ENCODE results near the gene AKAP9.

Gene AKAP9

DNA sequence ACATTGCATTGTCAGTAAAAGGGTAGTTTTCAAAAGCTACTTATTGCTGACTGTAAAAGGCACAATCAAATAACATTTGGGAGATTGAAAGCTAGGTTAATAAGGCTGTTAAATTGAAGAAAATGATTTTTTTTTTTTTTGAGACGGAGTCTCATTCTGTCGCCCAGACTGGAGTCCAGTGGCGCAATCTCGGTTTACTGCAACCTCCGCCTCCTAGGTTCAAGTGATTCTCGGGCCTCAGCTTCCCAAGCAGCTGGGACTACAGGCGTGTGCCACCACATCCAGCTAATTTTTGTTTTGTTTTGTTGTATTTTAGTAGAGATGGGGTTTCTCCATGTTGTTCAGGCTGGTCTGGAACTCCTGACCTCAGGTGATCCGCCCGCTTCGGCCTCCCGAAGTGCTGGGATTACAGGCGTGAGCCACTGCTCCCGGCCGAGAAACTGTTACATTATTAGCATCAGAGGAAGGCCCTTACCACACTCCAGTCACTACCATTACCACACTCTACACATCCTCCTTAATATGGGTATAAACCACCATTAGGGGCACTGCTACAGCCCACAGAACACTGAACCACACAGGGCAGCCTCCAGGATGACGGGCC, 192.6 kb downstream of the AKAP9 start:
- H3K27me3 ChIP-seq (ENCODE audit: insufficient read depth, low read depth, severe bottlenecking): no peaks in the 10 kb centered on the region
- TF ChIP-seq, protein P1, sequence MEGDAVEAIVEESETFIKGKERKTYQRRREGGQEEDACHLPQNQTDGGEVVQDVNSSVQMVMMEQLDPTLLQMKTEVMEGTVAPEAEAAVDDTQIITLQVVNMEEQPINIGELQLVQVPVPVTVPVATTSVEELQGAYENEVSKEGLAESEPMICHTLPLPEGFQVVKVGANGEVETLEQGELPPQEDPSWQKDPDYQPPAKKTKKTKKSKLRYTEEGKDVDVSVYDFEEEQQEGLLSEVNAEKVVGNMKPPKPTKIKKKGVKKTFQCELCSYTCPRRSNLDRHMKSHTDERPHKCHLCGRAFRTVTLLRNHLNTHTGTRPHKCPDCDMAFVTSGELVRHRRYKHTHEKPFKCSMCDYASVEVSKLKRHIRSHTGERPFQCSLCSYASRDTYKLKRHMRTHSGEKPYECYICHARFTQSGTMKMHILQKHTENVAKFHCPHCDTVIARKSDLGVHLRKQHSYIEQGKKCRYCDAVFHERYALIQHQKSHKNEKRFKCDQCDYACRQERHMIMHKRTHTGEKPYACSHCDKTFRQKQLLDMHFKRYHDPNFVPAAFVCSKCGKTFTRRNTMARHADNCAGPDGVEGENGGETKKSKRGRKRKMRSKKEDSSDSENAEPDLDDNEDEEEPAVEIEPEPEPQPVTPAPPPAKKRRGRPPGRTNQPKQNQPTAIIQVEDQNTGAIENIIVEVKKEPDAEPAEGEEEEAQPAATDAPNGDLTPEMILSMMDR (IDR thresholded peaks at IDR 0.05; ENCODE audit: low read depth, low read length): no peak
- peak overlapping the region; percentile 96 for H3K4me3 ChIP-seq (ENCODE audit: low read depth, low read length)
- peak overlapping the region; percentile 97 for H3K27ac ChIP-seq
- H3K36me3 ChIP-seq: peaks cover 33% of the 10 kb centered on the region
- DNase-seq: no peak
- no peaks in the 10 kb centered on the region for H3K9me3 ChIP-seq (ENCODE audit: severe bottlenecking)

DNA sequence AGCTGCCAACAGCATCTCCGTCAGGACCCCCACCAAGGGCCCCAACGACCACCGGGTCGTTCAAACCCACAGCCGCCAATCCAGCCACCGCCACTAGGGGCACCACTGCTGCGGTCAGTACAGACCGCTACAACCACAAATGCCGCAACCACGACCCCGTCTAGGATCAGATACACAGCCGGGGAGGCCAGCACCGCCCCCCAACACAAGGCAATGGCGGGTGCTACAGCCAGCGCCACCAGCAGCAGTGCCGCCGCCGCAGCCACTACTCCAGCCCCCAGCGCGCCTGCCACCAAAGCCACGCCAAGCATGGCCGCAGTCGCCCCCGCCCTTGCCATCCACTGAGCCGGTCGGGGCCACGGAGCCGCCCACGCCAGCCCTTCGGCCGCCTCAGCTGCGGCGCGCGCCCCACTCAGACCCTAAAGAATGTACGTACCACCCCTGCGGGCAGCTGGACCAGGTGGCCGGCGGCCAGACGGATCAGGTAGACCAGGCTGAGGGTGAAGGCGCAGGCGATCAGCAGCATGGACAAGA, 193.1 kb downstream of the AKAP9 start:
- Histone ChIP-seq H3K9me3 (ENCODE audit: severe bottlenecking) (no peaks in the 10 kb centered on the region), H3K36me3 (peaks cover 27% of the 10 kb centered on the region), H3K27me3 (ENCODE audit: insufficient read depth, low read depth, severe bottlenecking) (no peaks in the 10 kb centered on the region), H3K27ac (peak overlapping the region; percentile 97), H3K4me3 (ENCODE audit: low read depth, low read length) (peak overlapping the region; percentile 96)
- TF ChIP-seq, protein P1 (IDR thresholded peaks at IDR 0.05; ENCODE audit: low read depth, low read length): peak; percentile 91
- peak; percentile 88 for DNase-seq

DNA sequence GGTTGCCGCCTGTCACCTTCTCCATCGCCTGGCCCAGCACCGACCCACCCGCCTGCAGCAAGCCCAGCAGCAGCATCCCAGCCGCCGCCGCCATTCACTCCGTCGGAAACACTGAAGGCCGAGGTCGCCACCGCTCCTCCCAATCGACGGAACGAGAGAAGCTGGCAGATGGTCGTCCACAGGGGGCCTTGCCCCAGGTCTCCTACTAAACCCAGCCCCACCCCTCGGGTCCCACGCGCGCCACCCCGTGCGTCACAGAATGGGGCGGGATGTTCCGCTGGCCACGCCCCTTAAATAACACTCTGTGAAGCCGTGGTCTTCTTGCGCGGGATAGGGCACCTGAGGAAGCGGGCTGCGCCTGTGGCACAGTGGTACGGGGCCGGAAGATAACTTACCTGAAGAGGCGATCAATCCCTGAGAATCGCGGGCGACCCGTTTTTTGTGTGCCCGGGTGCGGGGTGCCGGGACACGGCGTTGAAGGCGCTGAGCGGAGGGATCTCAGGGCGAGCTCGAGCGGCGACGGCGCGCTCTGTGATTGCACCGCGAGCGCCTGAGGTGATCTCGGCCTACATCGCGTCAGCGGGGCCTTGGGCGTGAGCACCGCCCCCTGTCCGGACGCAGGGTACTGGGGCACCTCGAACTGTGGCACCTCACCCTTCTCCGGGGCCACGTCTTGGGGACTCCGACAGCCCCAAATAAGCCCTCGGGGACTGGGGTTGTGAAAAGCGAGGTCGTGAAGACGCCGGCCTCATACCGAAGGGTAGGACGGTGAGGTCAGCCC, 193.8 kb downstream of the AKAP9 start, which contains the start of gene CYP51A1:
CYP51A1 (minus strand) TSS at position 207 of the 781 bp plus-strand sequence; CDS start at position 94, 113 bp downstream.
- DNase-seq: peak; percentile 97
- H3K27me3 ChIP-seq (ENCODE audit: insufficient read depth, low read depth, severe bottlenecking): no peaks in the 10 kb centered on the region
- H3K36me3 ChIP-seq: peaks cover 20% of the 10 kb centered on the region
- peak within 1 kb of the TSS; percentile 97 for H3K27ac ChIP-seq
- peak within 1 kb of the TSS; percentile 96 for H3K4me3 ChIP-seq (ENCODE audit: low read depth, low read length)
- H3K9me3 ChIP-seq (ENCODE audit: severe bottlenecking): peaks cover under 1% of the 10 kb centered on the region
- TF ChIP-seq, protein P1 (IDR thresholded peaks at IDR 0.05; ENCODE audit: low read depth, low read length): no peak

DNA sequence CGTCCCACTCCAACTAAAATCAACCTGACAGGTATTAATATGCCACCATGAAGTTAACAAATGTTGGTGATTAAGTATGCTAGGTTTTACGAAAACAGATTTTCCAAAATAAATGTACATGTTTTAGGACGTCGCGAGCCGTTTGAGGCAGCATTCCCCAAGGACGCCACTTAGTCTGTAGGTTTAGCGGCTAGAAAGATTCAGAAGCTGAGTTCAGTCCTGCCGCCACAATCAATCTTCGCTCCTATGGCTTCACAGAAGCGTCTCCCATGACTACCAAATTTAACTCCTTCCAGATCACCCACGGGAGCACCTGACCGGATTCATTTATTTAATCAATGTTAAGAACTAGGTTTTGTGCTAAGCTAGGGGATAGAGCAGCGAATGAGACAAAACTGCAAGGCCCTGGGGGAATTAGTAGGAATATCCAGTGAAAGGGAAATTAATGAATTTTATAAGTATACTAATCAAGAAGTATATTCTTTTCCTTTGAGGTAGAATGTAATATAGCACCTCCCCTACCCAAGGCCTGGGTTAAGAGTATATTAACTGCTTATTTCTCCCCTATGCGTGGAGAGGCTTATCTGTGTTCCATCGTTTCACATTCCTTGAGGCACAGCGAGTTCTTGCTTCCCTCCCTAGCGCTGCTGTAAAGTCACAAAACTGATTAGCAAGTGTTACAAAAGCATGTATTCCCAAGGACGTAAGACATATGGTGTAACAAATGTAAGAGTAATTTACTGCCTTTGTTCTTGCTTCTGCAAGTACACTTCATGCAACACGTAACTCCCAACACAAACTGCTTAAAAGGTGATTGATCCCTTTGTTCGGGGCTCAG, 194.6 kb downstream of the AKAP9 start:
- peak; percentile 39 for DNase-seq
- peak overlapping the region; percentile 97 for H3K27ac ChIP-seq
- H3K4me3 ChIP-seq (ENCODE audit: low read depth, low read length): peak overlapping the region; percentile 96
- H3K36me3 ChIP-seq: peaks cover 12% of the 10 kb centered on the region
- H3K9me3 ChIP-seq (ENCODE audit: severe bottlenecking): peaks cover 2% of the 10 kb centered on the region
- TF ChIP-seq, protein P1 (IDR thresholded peaks at IDR 0.05; ENCODE audit: low read depth, low read length): no peak
- H3K27me3 ChIP-seq (ENCODE audit: insufficient read depth, low read depth, severe bottlenecking): no peaks in the 10 kb centered on the region

DNA sequence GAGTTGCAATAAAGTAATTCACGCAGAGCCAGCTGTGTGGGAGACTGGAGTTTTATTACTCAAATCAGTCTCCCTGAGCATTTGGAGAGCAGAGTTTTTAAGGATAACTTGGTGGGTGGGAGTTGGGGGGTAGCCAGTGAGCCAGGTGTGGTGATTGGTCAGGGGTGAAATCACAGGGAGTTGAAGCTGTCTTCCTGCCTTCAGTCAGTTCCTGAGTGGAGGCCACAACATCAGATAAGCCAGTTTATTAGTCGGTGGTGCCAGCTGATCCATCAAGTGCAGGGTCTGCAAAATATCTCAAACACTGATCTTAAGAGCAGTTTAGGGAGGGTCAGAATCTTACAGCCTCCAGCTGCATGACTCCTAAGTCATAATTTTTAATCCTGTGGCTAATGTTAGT, 196.9 kb downstream of the AKAP9 start:
- Histone ChIP-seq H3K36me3 (no peaks in the 10 kb centered on the region), H3K4me3 (ENCODE audit: low read depth, low read length) (no peak overlapping the region), H3K27ac (no peak overlapping the region), H3K9me3 (ENCODE audit: severe bottlenecking) (peaks cover 2% of the 10 kb centered on the region), H3K27me3 (ENCODE audit: insufficient read depth, low read depth, severe bottlenecking) (no peaks in the 10 kb centered on the region)
- no peak for DNase-seq
- TF ChIP-seq, protein P1 (IDR thresholded peaks at IDR 0.05; ENCODE audit: low read depth, low read length): no peak

Measured in WERI-Rb-1 (cell line).